ENCODE results near the gene UBE2S.

UBE2S gene

DNA sequence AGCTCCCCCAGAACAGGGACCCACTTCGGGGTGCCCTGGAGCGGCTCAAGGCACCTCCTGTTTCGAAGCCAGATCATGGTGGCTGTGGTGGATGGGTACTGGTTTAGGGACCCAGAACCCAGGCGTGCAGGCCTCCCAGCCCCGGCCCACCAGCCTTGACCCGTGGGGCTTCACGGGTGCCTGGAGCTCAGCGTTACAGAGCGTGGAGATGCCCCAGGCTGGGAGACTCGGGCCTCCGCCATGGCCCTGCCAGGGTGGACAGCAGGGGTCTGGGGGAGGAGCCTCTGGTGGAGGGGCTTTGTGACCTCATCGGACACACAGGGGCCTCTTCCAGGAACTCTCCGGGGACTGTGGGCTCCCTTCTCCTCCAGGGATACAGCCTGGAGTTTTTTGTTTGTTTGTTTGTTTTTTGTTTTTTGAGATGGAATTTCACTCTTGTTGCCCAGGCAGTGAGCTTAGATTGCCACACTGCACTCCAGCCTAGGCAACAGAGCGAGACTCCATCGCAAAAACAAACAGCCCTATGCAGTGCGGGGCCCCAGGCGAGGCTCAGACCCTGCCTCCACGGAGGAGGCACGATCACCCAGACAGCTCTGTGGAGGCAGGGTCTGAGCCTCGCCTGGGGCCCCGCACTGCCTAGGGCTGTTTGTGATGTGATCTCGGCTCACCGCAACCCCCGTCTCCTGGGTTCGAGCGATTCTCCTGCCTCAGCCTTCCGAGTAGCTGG is 44.4 kb downstream of the UBE2S start, which contains the start of gene GARIN5B:
Gene GARIN5B (minus strand): TSS at position 271 of the 727 bp plus-strand sequence. CDS start 194 bp downstream, at position 77.
- no peak for DNase-seq (ENCODE audit: low read depth in 2 of 2)

GRCh38 chr19:55362174-55362989 is 45.2 kb downstream of the UBE2S start:
- no peak for DNase-seq (ENCODE audit: low read depth in 2 of 2)

- no peak for DNase-seq (ENCODE audit: low read depth in 2 of 2)
Observed at GRCh38 chr19:55360902-55361301, 46.7 kb downstream of the UBE2S start.

GRCh38 chr19:55358943-55359908 is 48.4 kb downstream of the UBE2S start:
- DNase-seq (ENCODE audit: low read depth in 2 of 2) = no peak

GRCh38 chr19:55358493-55358892 is 49.1 kb downstream of the UBE2S start:
- no peak for DNase-seq (ENCODE audit: low read depth in 2 of 2)

DNA sequence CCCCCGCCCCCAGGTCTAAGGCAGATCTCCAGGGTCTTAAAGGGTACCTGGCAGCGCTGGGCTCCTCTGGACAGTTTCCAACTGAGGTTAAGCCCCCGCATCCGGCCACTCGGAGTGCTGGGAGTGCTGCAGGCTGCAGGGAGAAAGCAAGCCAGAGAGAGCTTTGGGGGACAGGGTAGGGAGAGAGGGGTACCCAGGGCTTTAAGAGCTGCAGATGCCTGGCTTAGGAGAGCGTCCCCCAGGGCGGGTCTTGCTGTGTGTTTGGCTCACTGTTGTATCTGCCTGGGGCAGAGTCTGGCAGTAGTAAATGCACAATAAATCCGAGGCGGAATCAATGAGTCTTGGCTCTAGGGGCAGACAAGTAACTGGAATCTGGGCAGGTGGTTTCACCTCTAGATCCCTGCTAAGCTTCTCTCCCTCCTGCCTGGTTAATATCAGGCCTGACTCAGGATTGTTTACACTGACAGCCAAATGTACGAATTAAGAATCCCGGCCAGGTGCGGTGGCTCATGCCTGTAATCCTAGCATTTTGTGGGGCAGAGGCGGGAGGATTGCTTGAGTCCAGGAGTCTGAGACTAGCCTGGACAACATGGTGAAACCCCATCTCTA is 52.3 kb downstream of the UBE2S start:
- DNase-seq (ENCODE audit: low read depth in 2 of 2) = no peak

DNA sequence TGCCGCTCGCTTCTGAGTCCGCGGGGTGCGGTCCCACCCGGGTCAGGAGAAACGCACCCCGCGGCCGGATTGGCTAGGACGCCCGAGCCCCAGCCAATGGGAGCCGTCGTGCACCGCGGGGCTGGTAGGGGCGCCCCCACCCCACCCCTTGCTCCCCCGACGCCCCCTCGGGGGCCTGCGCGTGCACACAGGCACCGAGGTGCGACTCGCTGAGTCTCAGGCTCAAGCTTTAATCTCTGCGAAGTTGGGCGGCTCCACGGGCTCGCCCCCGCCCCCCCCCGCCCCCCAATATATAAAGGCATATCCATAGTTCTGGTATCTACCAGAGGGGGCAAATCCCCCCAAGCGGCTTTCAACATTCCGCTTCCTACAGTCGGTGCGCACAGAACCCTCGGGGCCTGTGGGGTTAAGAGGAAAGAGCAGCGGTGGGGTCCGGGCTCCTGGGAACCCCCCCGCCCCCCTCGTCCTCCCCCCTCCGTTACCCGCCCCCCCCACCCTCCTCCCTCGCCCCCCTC is 52.8 kb downstream of the UBE2S start, which contains the start of gene COX6B2:
Gene COX6B2 (minus strand): TSS at position 22 of the 515 bp plus-strand sequence. CDS start 198 bp downstream, outside the sequence.
- DNase-seq (ENCODE audit: low read depth in 2 of 2) = no peak

GRCh38 chr19:55353803-55354697 is 53.5 kb downstream of the UBE2S start:
- no peak for DNase-seq (ENCODE audit: low read depth in 2 of 2)

DNA sequence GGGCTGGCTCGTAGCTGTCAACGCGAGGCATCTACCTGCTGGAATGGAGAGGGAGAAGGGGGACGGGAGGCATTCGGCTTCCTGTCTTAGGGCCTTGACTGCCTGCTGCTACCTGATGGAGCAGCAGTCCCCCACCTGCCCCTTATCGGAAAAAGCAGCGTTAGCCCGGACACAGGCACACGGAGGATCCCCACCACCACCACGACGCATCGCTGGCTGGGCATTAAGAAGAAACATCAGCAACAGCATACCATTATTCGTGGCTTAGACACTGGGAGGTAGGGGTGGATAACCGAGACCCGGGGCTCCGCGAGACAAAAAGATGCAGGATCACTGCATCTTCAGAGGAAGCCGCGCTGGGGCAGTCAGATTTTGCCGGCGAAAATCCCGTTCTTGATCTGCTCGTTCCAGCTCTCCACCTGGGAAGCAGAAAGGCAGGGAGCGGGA is 54.2 kb downstream of the UBE2S start:
- DNase-seq (ENCODE audit: low read depth in 2 of 2) = no peak

DNA sequence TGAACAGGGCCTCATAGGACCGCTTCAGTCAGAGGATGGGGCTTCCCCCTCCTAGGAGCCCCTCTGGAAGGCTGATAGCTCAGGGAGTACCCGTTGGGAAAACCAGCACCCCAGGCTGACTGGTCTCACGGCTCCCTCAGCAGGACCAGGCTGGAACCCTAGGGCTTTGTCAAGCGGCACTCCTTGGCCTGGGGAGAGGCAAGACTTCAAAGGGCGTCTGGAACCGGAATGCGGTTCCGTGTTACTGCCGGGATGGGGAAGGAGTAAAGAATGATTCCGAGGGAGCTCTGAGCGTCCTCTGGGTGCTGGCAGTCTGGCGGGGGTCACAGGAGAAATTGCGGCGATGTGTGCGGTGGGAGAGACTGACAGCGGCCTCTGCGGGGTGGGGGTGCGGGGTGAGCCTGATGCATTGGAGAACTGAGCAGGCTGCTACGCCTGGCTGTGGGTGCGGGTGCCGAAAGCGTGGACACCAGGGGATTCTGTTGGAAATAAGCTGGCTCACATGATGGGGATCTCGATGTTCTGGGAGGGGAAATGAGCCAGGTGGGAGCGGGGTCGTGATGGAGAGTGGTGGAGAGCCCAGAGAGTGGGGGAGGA is 54.9 kb downstream of the UBE2S start:
- no peak for DNase-seq (ENCODE audit: low read depth in 2 of 2)

DNA sequence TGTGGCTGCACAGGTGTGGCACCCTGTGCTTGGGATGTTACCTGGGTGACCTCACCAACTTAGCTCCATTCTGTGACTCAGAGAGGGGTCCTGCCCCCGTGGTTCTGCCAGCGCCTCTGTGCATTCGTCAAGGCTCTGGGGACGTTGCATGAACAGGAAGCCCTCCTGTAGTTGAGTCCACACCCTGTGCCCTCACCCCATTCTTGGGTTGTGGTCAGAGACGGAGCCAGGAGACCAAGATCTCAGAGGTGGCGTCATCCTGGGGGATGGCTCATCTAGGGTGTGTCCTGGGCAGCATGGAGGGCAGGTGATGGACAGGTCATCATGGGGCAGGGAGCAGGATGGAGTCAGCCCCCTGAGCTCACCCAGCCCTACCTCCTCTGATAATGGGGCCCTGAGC is 55.5 kb downstream of the UBE2S start:
- DNase-seq (ENCODE audit: low read depth in 2 of 2) = no peak

GRCh38 chr19:55350620-55351315 is 56.8 kb downstream of the UBE2S start:
- DNase-seq (ENCODE audit: low read depth in 2 of 2) = no peak

All from fibroblast of skin of left biceps (primary cell).